ENCODE measurements around the gene CSH2.
"Not testable (repeated sequence)": the region's sequence is repeated elsewhere in the genome, so short reads cannot be mapped to it uniquely, and the experiment has no call there.

GRCh38 chr17:63869491-63870291 is 3.8 kb downstream of the CSH2 start:
- TF ChIP-seq, protein P1, sequence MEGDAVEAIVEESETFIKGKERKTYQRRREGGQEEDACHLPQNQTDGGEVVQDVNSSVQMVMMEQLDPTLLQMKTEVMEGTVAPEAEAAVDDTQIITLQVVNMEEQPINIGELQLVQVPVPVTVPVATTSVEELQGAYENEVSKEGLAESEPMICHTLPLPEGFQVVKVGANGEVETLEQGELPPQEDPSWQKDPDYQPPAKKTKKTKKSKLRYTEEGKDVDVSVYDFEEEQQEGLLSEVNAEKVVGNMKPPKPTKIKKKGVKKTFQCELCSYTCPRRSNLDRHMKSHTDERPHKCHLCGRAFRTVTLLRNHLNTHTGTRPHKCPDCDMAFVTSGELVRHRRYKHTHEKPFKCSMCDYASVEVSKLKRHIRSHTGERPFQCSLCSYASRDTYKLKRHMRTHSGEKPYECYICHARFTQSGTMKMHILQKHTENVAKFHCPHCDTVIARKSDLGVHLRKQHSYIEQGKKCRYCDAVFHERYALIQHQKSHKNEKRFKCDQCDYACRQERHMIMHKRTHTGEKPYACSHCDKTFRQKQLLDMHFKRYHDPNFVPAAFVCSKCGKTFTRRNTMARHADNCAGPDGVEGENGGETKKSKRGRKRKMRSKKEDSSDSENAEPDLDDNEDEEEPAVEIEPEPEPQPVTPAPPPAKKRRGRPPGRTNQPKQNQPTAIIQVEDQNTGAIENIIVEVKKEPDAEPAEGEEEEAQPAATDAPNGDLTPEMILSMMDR (IDR thresholded peaks at IDR 0.05), result not testable (repeated sequence)
- TF ChIP-seq POLR2A, POLR2AphosphoS5, EP300 (IDR thresholded peaks at IDR 0.05): not testable (repeated sequence)
